OCI-LY1 (cell line): ENCODE results near the gene KIAA0232.

Experiments used
- H2AFZ ChIP-seq: fragments of 200-600 bp; sonication (generic), shearing (Covaris generic); 2 replicates; pipeline ENCODE4 v1.6.0; 2014; ENCODE audit warnings: antibody characterized with exemption, mild to moderate bottlenecking, low read length
- H3F3A ChIP-seq: fragments of 200-600 bp; sonication (generic), shearing (Covaris generic); 2 replicates; pipeline ENCODE4 v1.6.0; 2014; ENCODE audit warnings: mild to moderate bottlenecking, antibody characterized with exemption, low read length, moderate library complexity; ENCODE audit not compliant: insufficient read depth
- H3K27ac ChIP-seq: fragments of 200-600 bp; sonication (generic); 2 replicates; pipeline ENCODE4 v1.5.1; 2014; ENCODE audit warnings: low read length, mixed run types, mild to moderate bottlenecking, low read depth; ENCODE audit not compliant: poor library complexity, severe bottlenecking
- H3K27me3 ChIP-seq: fragments of 200-600 bp; sonication (generic); 2 replicates; pipeline ENCODE4 v1.6.0; 2014; ENCODE audit warnings: antibody characterized with exemption, mild to moderate bottlenecking, low read length, moderate library complexity; ENCODE audit not compliant: insufficient read depth
- H3K36me3 ChIP-seq: fragments of 200-600 bp; sonication (generic); 2 replicates; pipeline ENCODE4 v1.6.1; 2014; ENCODE audit warnings: mild to moderate bottlenecking, antibody characterized with exemption, low read length, moderate library complexity, mixed read lengths; ENCODE audit not compliant: insufficient read depth
- H3K4me1 ChIP-seq: fragments of 200-600 bp; sonication (generic); 2 replicates; pipeline ENCODE4 v1.5.1; 2014; ENCODE audit warnings: mild to moderate bottlenecking, low read length, moderate library complexity; ENCODE audit not compliant: insufficient read depth, severe bottlenecking
- H3K4me2 ChIP-seq: fragments of 200-600 bp; sonication (generic), shearing (Covaris generic); 2 replicates; pipeline ENCODE4 v1.6.1; 2014; ENCODE audit warnings: low read length
- H3K4me3 ChIP-seq: fragments of 200-600 bp; sonication (generic); 2 replicates; pipeline ENCODE4 v1.5.1; 2014; ENCODE audit warnings: low read length, low read depth, mild to moderate bottlenecking, mixed read lengths; ENCODE audit not compliant: poor library complexity, severe bottlenecking
- H3K79me2 ChIP-seq: fragments of 200-600 bp; shearing (Covaris generic); 2 replicates; pipeline ENCODE4 v1.6.1; 2016; ENCODE audit warnings: mixed run types, low read length, mixed read lengths; ENCODE audit not compliant: insufficient read depth
- H3K9ac ChIP-seq: fragments of 200-600 bp; sonication (generic), shearing (Covaris generic); 2 replicates; pipeline ENCODE4 v1.6.1; 2014; ENCODE audit warnings: mild to moderate bottlenecking, low read length, mixed read lengths
- H3K9me2 ChIP-seq: fragments of 200-600 bp; sonication (generic), shearing (Covaris generic); 2 replicates; pipeline ENCODE4 v1.6.1; 2014; ENCODE audit warnings: low read depth, mild to moderate bottlenecking, low read length, mixed read lengths
- H3K9me3 ChIP-seq: fragments of 200-600 bp; shearing (Covaris generic); 2 replicates; pipeline ENCODE4 v1.6.1; 2014; ENCODE audit warnings: low read length, mixed read lengths
- H4K20me1 ChIP-seq: fragments of 200-600 bp; sonication (generic), shearing (Covaris generic); 2 replicates; pipeline ENCODE4 v1.6.0; 2016; ENCODE audit warnings: mild to moderate bottlenecking, low read length; ENCODE audit not compliant: insufficient read depth
- EZH2 ChIP-seq: fragments of 200-600 bp; sonication (generic), shearing (Covaris generic); IDR thresholded peaks from 2 replicates; pipeline ENCODE4 v1.8.0; 2017; ENCODE audit warnings: borderline replicate concordance, mixed run types, mild to moderate bottlenecking, antibody characterized with exemption, low read length, moderate library complexity, mixed read lengths
- TF ChIP-seq, protein P1 (sequence below): fragments of 200-600 bp; sonication (generic), shearing (Covaris generic); IDR thresholded peaks from 2 replicates; pipeline ENCODE4 v1.5.1; 2017; ENCODE audit warnings: mild to moderate bottlenecking, antibody characterized with exemption, low read length, moderate library complexity, mixed read lengths

Gene KIAA0232

DNA sequence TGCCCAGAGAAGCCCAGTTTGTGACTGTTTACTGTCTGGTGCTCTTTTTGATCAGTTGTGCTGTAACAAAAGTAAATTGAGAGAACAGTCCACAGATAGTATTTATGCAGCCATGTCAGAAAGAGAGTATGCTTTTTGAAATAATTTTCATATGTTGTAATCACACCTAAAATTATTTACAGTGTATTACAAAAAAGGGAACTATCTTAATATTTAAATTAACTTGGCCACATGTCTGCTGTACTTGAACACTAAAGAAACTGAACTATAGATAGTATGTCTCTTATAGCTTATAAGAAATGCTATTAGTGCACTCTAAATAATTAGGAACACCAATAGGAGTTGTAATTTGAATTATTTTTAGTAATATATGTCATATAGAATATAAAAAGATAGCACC, 30.2 kb downstream of the KIAA0232 start:
- H3K79me2 ChIP-seq = no peaks in the 10 kb centered on the region
- peaks cover 5% of the 10 kb centered on the region for H3K4me1 ChIP-seq
- H3K9me2 ChIP-seq = no peaks in the 10 kb centered on the region
- H3K27me3 ChIP-seq = no peaks in the 10 kb centered on the region
- no peak overlapping the region for H2AFZ ChIP-seq
- H3K27ac ChIP-seq = no peak overlapping the region
- H3K9ac ChIP-seq = no peak overlapping the region
- no peaks in the 10 kb centered on the region for H3F3A ChIP-seq
- no peak overlapping the region for H3K4me3 ChIP-seq
- H3K36me3 ChIP-seq = no peaks in the 10 kb centered on the region
- H3K4me2 ChIP-seq = no peak overlapping the region
- no peaks in the 10 kb centered on the region for H3K9me3 ChIP-seq
- no peaks in the 10 kb centered on the region for H4K20me1 ChIP-seq
- no peak for TF ChIP-seq EZH2
- TF ChIP-seq, protein P1, sequence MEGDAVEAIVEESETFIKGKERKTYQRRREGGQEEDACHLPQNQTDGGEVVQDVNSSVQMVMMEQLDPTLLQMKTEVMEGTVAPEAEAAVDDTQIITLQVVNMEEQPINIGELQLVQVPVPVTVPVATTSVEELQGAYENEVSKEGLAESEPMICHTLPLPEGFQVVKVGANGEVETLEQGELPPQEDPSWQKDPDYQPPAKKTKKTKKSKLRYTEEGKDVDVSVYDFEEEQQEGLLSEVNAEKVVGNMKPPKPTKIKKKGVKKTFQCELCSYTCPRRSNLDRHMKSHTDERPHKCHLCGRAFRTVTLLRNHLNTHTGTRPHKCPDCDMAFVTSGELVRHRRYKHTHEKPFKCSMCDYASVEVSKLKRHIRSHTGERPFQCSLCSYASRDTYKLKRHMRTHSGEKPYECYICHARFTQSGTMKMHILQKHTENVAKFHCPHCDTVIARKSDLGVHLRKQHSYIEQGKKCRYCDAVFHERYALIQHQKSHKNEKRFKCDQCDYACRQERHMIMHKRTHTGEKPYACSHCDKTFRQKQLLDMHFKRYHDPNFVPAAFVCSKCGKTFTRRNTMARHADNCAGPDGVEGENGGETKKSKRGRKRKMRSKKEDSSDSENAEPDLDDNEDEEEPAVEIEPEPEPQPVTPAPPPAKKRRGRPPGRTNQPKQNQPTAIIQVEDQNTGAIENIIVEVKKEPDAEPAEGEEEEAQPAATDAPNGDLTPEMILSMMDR = no peak

DNA sequence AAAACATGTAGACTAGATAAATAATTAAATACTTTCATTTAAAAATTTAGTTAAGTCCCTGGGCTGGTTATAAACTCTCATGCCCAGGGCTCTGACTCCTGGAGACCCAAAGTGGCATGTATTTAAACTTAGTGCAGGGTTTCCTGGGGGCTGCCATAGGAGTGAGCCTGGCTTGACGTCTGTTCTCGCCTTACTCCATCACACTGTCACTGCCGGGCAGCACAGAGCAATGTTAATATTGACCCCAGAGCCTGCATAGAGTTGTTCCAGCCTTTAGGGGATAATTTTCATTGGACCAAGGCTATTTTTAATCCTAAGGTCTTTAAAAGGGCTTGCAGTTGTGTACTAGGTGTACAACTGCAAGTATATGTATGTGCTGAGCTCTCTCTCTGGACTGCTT, 31.2 kb downstream of the KIAA0232 start:
- no peaks in the 10 kb centered on the region; the same call in 1 of the 2 replicates for H3K36me3 ChIP-seq
- no peaks in the 10 kb centered on the region for H3K9me3 ChIP-seq
- no peak overlapping the region for H2AFZ ChIP-seq
- H3K27ac ChIP-seq = no peak overlapping the region
- no peaks in the 10 kb centered on the region for H3F3A ChIP-seq
- H3K79me2 ChIP-seq = no peaks in the 10 kb centered on the region
- no peak overlapping the region for H3K4me3 ChIP-seq
- peaks cover 5% of the 10 kb centered on the region for H3K4me1 ChIP-seq
- no peak overlapping the region for H3K4me2 ChIP-seq
- no peaks in the 10 kb centered on the region for H4K20me1 ChIP-seq
- H3K27me3 ChIP-seq = no peaks in the 10 kb centered on the region
- H3K9me2 ChIP-seq = no peaks in the 10 kb centered on the region
- H3K9ac ChIP-seq = no peak overlapping the region
- TF ChIP-seq, protein P1 = no peak
- no peak for TF ChIP-seq EZH2

DNA sequence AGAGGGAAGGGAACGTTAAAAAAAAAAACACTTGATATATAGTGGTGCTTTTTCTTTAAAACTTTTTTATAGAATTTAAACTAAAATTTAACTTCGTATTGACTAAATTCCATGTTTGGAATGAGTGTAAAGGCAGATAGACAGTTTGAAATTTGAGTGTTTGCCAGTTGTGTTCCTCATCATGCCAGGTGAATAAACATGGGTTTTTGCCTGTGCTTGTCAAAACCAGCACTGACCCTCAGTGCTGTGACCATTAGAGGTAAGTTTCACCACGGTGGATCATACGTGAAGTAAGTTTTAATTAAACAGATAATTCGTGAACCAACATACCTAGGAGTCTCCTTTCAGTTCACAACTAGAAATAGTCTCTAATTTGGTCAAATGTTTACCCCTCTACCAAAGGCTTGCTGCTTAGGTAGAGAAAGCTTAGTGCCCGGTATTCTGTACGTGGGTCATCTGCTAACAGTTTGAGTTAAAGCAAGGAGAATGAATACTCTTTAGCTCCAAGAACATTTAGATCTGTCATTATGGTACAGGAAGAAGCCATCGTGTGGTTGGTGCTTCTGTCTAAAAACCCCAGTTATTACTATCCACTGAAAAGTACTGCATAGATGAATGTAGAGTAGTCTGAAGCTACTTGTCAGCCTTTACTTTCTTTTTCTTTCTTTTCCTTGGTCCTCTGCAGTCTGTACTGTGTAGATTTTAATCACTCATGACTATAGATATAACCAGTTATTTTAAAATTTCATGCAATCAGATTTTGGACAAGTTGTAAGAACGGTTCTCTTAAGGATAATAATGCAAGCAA, 32.7 kb downstream of the KIAA0232 start:
- Histone ChIP-seq H3K9me2 (no peaks in the 10 kb centered on the region), H3K27ac (no peak overlapping the region), H3K27me3 (no peaks in the 10 kb centered on the region), H3K9me3 (no peaks in the 10 kb centered on the region), H3K4me1 (peaks cover 5% of the 10 kb centered on the region), H3K4me3 (no peak overlapping the region), H3K4me2 (no peak overlapping the region), H3K79me2 (no peaks in the 10 kb centered on the region), H3K9ac (no peak overlapping the region), H4K20me1 (no peaks in the 10 kb centered on the region), H2AFZ (no peak overlapping the region), H3K36me3 (no peaks in the 10 kb centered on the region; the same call in 1 of the 2 replicates), H3F3A (no peaks in the 10 kb centered on the region)
- TF ChIP-seq EZH2 = no peak
- TF ChIP-seq, protein P1 = no peak
